HG03469 (cell line): Measurements from ENCODE around the gene SLIT3.

Experiments used
- ATAC-seq: cut with Tn5 transposase; IDR thresholded peaks from one replicate; pipeline ENCODE4 v1.9.1; 2021; ENCODE audit warnings: mild to moderate bottlenecking, moderate library complexity, moderate number of reproducible peaks; ENCODE audit not compliant: unreplicated experiment

Gene SLIT3

GRCh38 chr5:169089343-169089742 is 211.6 kb downstream of the SLIT3 start:
- no peak for ATAC-seq

DNA sequence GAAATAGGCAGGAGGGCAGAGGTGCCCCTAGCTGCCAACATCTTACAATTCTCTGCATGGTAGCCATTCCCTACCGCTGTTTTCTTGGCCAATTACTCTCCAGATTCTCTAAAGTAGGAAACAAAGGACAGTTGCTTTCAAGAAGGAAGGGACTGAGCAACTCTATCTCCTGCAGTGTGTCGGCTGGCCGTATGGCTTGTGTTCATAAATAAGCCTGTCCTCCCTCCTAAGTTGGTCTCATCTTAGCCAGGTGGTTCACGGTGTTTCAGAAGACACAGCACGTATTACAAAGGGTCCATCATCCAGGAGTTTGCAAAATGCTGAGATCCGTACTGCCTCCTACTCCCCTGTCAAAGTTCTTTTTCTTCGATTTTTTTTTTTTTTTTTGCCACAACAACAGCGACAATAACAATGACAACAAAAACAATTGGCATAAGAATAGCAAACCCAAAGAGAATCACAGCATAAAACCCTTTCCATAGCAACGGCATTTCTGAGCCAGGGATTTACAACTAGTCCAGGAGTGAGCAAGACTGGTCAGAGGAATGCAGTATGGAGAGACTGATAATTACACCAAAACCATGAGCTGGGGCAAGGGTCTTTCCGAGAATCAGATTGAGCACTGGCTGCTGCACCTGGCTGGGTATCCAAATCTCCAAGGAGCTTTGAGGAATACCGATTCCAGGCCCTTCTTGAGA is 212.8 kb downstream of the SLIT3 start:
- ATAC-seq = no peak

- no peak for ATAC-seq
Measured at GRCh38 chr5:169085636-169086035, 215.3 kb downstream of the SLIT3 start.

GRCh38 chr5:169085212-169085611 is 215.7 kb downstream of the SLIT3 start:
- no peak for ATAC-seq

DNA sequence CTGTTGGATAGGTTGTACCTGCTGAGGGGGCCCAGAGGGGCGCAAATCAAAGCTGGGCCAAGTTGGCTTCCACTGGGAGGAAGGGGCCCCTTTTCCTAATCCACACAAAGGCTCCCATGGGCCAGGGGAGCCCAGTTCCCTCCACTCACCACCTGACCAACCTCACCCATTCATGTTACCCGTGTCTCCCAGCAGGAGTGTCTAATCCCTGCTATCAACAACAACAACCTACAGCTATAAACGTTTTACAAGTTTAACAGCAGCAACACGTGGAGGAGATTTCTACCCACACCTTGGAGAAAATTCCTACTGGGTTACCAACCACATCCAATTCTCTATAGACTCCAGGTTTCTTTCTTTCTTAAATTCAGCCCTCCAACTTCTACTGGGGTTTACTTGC is 216.2 kb downstream of the SLIT3 start:
- no peak for ATAC-seq

GRCh38 chr5:169083394-169084018 is 217.4 kb downstream of the SLIT3 start:
- no peak for ATAC-seq

DNA sequence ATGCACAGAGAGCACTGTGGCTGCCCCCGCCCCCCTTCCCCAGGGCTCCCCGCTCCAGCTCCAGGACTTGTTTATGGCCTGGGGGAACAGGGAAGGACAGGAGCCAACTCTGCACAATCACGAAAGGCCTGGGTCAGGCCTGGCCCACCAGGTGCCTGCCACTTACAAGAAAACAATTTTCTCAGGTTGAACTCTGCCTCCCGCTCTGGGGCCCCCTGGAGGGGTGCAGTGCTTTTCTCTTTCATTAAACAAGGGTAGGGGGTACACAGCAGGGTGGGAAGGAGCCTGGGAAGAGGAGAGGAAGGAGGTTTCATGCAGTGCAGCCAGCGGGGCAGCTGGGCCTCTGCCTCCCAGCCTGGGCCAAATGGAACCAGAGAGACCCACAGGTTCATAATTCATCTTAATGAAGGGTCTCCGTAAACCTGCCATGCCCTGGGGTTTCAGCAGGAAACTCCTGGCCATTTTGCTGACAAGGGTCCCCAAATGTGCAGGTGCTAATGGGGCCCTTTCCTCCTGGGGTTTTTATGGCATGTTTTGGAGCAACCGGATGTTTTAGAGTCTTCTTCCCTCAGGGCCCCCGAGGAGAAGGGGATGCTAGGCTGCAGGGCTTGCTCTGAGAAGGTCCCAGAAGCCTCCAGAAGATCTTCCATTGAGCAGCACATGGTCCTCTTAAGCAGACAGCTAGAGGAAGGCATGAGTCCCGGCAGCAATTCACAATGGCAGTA is 219.8 kb downstream of the SLIT3 start:
- no peak for ATAC-seq

DNA sequence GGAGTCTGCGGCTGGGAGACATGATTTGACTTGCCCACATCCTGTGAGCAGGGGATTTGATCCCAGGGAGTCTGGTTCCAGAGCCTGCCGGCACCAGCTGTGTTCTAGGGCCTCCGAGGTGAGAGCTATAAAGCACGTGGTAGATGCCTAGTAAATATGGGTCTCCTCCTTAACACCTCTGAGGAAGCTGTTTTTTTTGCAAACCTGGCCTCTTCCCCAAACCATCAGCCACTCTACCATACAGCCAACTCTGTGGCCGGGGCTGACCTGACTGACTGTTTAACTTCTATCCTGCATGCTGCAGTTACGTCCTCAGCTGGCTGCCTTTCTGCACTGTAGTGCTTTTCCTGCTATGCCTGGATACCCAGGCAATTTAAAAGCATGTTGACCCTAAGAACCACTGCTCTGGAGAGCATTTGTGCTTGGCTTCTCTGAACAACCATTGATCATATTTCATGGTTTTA is 220.5 kb downstream of the SLIT3 start:
- ATAC-seq = no peak

DNA sequence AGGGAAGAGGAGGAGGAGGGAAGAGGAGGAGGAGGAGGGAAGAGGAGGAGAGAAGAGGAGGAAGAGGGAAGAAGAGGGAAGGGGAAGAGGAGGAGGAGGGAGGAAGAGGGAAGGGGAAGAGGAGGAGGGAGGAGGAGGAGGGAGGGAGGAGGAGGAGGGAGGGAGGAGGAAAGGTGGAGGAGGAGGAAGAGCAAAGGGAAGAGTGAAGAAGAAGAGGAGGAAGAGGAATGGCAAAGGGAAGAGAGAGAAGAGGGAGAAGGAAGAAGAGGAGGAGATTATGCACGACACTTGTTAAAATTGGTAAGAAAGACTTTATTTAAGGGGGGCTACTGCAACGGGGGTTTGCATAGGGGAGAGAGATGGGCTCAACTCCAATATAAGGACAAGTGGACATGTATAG is 221.2 kb downstream of the SLIT3 start:
- no peak for ATAC-seq

- no peak for ATAC-seq
Measured at GRCh38 chr5:169074839-169075238, 226.1 kb downstream of the SLIT3 start.

DNA sequence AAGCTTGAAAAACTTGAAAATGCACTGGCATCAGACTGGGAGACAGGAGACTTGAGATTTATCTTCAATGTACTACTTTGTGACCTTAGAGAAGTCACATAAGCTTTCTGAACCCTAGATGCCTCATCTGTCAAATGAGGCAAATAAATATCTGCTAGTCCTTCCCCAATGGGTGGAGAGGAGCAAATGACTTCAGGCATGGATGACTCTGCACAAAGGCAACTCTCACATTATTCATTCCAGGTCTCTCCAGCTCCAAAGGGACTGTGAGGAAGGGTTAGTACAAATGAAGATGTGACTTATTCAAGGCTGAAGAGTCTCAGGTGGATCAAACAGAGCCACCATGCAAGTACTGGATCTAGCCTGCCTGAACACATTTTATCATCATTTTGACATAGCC is 228.7 kb downstream of the SLIT3 start:
- ATAC-seq = no peak

GRCh38 chr5:169070413-169070812 is 230.5 kb downstream of the SLIT3 start:
- ATAC-seq = no peak

- ATAC-seq = no peak
Measured at GRCh38 chr5:169067751-169068173, 233.2 kb downstream of the SLIT3 start.

GRCh38 chr5:169065400-169065799 is 235.5 kb downstream of the SLIT3 start:
- ATAC-seq = no peak

GRCh38 chr5:169064093-169064492 is 236.8 kb downstream of the SLIT3 start:
- no peak for ATAC-seq

DNA sequence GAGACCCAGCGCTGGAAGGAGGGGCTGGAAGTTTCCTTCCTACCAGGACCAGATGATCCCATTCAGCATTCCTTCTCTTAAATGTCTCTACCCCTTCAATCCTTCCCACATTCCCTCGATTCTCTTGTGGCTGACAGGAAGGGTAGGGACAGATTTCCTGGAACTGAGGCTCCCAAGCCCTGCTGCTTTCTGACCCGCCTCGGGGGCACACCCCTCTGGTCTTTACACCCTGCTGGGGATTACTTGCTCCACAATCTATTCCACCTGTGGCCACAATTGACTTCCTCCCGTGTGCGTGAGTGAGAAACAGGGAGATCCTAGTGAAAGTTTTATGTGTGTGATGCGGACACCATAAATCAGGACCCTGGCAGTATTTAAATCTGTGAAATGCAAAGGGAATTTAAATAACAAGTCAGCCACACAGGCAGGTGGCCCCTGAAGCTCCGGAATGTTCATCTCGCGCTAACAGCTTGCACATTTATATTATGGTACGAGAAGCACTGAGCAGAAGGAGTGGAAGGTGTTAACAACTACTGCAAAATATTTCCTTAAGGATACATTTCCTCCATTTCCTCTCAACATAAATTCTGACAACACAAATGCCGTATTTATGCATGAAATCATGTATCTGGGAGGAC is 237.5 kb downstream of the SLIT3 start:
- no peak for ATAC-seq

- no peak for ATAC-seq
Measured at GRCh38 chr5:169062690-169063089, 238.2 kb downstream of the SLIT3 start.

DNA sequence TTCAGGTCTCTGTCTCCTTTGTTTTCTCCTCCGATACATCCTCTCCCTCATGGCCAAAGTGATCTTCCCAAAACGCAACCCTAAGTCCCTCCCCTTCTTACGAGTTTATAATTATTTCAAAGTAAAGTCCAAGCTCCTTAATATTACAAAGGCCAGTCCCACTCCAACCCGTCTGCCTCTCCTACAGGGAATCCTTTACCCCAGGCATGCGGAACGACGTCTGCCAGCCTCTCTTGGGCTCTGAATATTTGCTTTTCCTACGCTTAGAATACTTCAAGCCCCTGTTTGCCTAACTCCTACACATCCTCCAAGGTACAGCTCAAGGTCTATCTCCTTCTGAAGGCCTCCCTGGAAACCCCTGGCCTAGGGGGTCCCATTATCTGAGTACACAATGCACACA is 246.4 kb downstream of the SLIT3 start:
- no peak for ATAC-seq

GRCh38 chr5:169052207-169052606 is 248.7 kb downstream of the SLIT3 start:
- no peak for ATAC-seq

DNA sequence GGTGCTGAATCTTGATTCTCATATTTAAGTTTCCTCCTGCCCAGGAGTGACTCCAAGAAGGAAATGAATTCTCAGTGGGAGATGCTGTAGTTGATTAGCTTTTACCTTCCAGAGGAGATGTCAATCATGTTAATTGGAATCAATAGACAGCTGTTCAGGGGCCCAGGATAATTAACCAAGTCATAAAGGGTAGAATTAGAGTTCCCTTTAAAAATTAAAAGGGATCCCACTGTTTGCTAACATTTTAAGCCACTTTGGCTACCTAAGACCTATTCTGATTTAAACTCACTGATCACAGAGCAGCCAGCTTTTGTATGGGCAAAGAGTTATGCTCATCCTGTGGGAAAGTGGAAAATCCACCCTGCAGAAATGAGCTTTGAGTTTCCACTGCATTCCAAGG is 249.6 kb downstream of the SLIT3 start:
- ATAC-seq = no peak

DNA sequence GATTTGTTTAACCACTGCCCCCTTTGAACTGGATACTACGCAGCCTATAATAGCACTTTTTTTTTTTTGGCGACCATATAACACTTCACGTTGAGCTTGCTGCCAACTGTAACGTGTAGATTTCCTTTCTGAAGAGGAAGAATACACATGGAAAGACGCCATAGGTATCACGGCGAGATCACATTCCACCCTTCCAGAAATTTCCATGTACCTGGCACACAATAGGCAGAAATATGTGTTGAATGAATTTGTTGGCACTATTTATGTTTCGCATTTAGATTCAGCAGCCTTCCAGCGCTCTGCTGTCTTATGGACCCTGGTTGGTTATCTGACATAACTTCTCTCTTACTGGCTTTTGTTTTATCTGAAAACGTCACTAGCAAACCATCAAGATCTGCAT is 250.3 kb downstream of the SLIT3 start:
- ATAC-seq = no peak
